Measurements from ENCODE around the gene PEX6. TPM values are rescaled to one million over a fixed set of nuclear protein-coding genes. Genes with fewer than 3 reads are reported as not detected.

PEX6 gene
- total RNA-seq, 1 donor from 2014 or later, result 17.0 TPM

GRCh38 chr6:42984924-42985475 is 6.0 kb upstream of the PEX6 start:
- H3K27ac Mint-ChIP-seq (ENCODE audit: unreplicated experiment), result peak overlapping the region; percentile 78
- no peaks in the 10 kb centered on the region for H3K27me3 Mint-ChIP-seq (ENCODE audit: low read depth)
- H3K9me3 Mint-ChIP-seq (ENCODE audit: low read depth), result no peaks in the 10 kb centered on the region
- H3K36me3 Mint-ChIP-seq (ENCODE audit: low read depth), result peaks cover 5% of the 10 kb centered on the region
- no peak for TF ChIP-seq CTCF (IDR thresholded peaks at IDR 0.05)
- H3K4me3 Mint-ChIP-seq (ENCODE audit: unreplicated experiment), result peak overlapping the region; percentile 86
- DNase-seq (ENCODE audit: low spot score), result no peak
- H3K4me1 Mint-ChIP-seq (ENCODE audit: low read depth), result peaks cover 49% of the 10 kb centered on the region

DNA sequence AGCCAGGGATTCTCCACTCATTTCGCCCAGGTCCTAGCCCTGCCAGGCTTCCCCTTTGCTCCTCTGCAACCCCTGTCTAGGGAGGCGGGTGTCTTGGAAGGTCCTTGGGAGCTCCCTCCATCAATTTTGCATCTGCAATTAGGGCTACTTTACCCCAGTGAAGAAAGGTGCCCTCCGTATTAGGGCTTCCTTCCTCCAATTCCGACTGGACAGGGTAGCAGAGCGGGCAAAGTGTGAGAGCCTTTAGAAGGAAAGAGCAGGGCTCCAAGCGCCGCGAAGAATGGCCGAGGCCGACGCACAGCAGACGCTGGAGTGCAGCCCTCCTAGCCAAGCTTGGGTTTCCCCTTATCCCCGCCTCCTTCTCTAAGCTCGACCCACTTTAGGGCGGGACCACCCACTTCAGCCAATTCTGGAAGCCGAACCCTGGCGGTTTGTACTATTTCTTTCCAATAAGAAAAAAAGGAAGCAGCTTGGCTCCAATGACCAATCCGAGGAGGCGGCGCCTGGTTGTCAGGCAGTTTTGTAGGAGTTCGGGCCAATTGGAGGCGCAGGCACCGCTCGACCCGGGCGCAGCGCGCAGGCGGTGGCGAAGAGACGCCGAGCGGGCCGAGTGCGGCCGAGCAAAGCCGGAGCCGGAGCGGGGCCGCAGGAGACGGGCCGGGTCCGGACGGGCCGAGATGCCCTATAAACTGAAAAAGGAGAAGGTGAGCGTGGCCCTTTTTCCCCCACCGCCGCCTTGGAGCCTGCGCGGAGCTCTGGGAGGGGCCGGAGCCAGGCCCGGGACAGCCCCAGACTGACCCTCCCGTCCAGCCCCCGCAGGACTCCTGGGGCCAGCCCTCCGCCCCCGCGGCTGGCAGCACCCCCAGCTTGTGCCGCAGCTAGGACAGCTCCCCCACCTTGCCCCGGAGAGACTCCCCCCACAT is 5.3 kb upstream of the PEX6 start, which contains the start of gene PPP2R5D:
Gene PPP2R5D, plus strand, starts transcription at position 570 of the 923 bp plus-strand sequence. Its CDS starts 108 bp downstream, at position 678.
- no peaks in the 10 kb centered on the region for H3K9me3 Mint-ChIP-seq (ENCODE audit: low read depth)
- H3K27me3 Mint-ChIP-seq (ENCODE audit: low read depth), result no peaks in the 10 kb centered on the region
- H3K4me3 Mint-ChIP-seq (ENCODE audit: unreplicated experiment), result peak within 1 kb of the TSS; percentile 86
- H3K27ac Mint-ChIP-seq (ENCODE audit: unreplicated experiment), result peak within 1 kb of the TSS; percentile 89
- peaks cover 54% of the 10 kb centered on the region for H3K4me1 Mint-ChIP-seq (ENCODE audit: low read depth)
- peak; percentile 13 for TF ChIP-seq CTCF (IDR thresholded peaks at IDR 0.05)
- peaks cover 2% of the 10 kb centered on the region for H3K36me3 Mint-ChIP-seq (ENCODE audit: low read depth)
- DNase-seq (ENCODE audit: low spot score), result peak; percentile 97

DNA sequence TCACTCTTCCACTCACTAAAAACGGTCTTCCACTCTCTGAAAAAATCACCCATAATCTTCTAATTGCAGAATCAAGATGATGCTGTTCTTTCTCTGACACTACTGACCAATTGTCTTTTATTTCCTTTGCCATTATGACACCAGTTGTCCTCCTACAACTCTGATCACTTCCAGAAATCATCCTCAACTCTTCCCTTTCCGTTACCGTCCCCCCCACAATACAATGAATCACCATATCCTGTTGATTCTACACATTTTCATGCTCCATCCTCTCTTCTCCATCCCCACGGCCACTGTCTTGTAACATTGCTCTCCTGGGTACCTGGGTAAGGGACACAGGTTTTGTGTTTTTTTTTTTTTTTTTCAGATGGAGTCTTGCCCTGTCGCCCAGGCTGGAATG is 2.9 kb upstream of the PEX6 start:
- Mint-ChIP-seq H3K4me1 (ENCODE audit: low read depth) (peaks cover 47% of the 10 kb centered on the region), H3K9me3 (ENCODE audit: low read depth) (no peaks in the 10 kb centered on the region), H3K27me3 (ENCODE audit: low read depth) (no peaks in the 10 kb centered on the region), H3K27ac (ENCODE audit: unreplicated experiment) (no peak overlapping the region), H3K4me3 (ENCODE audit: unreplicated experiment) (no peak overlapping the region), H3K36me3 (ENCODE audit: low read depth) (peaks cover 1% of the 10 kb centered on the region)
- no peak for DNase-seq (ENCODE audit: low spot score)
- TF ChIP-seq CTCF (IDR thresholded peaks at IDR 0.05), result no peak

DNA sequence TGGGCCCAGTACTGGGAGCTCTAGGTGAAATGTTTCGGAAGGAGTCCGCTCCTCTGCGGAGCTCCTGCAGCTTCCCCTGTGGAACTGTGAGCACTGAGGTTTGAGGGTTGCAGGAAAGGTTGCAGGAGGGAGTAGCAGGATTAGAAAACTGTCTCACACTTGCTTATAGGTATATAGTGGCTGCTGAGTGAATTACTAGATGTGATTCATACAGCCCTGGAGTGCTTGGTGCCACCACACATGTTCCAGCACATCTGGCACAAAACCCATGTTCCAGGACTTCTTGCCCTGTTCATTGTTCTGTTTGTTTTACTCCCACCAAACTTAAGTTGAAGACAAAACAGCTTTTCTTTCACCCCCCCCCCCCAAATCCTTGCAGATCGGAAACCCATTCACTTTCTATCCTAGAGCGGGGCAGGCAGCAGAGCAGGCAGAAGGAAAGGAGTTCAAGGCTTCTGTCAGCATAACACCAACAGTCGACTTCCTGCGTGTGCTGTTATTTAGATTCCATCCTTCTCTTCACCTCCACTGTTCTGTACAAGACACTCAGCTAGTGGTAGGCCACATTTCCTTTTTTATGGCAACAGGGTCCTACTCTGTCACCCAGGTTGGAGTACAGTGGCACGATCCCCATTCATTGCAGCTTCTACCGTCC is 669 bp upstream of the PEX6 start:
- no peak for TF ChIP-seq CTCF (IDR thresholded peaks at IDR 0.05)
- peak overlapping the region; percentile 89 for H3K4me3 Mint-ChIP-seq (ENCODE audit: unreplicated experiment)
- H3K27me3 Mint-ChIP-seq (ENCODE audit: low read depth), result no peaks in the 10 kb centered on the region
- no peaks in the 10 kb centered on the region for H3K9me3 Mint-ChIP-seq (ENCODE audit: low read depth)
- peak overlapping the region; percentile 95 for H3K27ac Mint-ChIP-seq (ENCODE audit: unreplicated experiment)
- DNase-seq (ENCODE audit: low spot score), result no peak
- peaks cover 32% of the 10 kb centered on the region for H3K4me1 Mint-ChIP-seq (ENCODE audit: low read depth)
- H3K36me3 Mint-ChIP-seq (ENCODE audit: low read depth), result peaks cover 2% of the 10 kb centered on the region

DNA sequence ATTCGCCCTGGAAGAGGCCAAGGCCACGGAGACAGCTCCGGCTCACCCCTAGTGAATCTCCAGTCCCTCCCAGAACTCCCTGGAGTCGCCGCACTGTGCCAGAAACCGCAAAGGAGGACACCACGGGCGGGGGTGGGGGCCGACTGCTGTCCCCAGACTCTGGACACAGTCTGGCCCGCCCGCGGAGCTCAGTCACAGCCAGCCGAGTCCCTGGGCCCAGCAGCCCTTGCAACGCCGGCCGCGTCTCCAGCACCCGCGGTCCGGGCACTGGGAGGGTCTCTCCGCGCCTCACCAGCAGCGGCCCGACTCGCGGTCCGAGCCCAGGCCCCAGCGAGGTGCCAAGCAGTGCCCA is 518 bp downstream of the PEX6 start:
- no peaks in the 10 kb centered on the region for H3K9me3 Mint-ChIP-seq (ENCODE audit: low read depth)
- TF ChIP-seq CTCF (IDR thresholded peaks at IDR 0.05), result no peak
- H3K27me3 Mint-ChIP-seq (ENCODE audit: low read depth), result no peaks in the 10 kb centered on the region
- peak overlapping the region; percentile 63 for H3K27ac Mint-ChIP-seq (ENCODE audit: unreplicated experiment)
- no peak for DNase-seq (ENCODE audit: low spot score)
- H3K4me1 Mint-ChIP-seq (ENCODE audit: low read depth), result peaks cover 25% of the 10 kb centered on the region
- peak overlapping the region; percentile 86 for H3K4me3 Mint-ChIP-seq (ENCODE audit: unreplicated experiment)
- peaks cover 5% of the 10 kb centered on the region for H3K36me3 Mint-ChIP-seq (ENCODE audit: low read depth)

Measured in chondrocyte (in vitro differentiated cells).